ENCODE data around the gene CRAMP1.

DNA sequence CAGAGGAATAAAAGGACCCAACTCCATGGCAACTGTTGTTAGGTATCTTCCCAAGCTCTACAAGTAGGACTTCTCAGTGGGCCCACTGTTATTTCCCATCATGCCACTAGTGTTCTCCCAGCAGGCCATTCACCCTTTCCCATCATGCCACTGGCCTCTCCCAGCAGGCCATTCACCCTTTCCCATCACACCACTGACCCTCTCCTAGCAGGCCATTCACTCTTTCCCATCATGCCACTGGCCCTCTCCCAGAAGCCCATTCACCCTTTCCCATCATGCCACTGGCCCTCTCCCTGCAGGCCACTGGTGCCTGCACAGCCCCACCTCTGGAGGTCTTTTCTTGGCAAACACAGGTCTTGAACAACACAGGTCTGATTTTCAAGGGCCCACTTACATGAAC lies 36.6 kb upstream of the CRAMP1 start:
- no peak for TF ChIP-seq YY1 (IDR thresholded peaks at IDR 0.05; ENCODE audit: low read depth)
- TF ChIP-seq, protein P1, sequence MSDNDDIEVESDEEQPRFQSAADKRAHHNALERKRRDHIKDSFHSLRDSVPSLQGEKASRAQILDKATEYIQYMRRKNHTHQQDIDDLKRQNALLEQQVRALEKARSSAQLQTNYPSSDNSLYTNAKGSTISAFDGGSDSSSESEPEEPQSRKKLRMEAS (IDR thresholded peaks at IDR 0.05; ENCODE audit: low read depth): no peak
- TF ChIP-seq, protein P2, sequence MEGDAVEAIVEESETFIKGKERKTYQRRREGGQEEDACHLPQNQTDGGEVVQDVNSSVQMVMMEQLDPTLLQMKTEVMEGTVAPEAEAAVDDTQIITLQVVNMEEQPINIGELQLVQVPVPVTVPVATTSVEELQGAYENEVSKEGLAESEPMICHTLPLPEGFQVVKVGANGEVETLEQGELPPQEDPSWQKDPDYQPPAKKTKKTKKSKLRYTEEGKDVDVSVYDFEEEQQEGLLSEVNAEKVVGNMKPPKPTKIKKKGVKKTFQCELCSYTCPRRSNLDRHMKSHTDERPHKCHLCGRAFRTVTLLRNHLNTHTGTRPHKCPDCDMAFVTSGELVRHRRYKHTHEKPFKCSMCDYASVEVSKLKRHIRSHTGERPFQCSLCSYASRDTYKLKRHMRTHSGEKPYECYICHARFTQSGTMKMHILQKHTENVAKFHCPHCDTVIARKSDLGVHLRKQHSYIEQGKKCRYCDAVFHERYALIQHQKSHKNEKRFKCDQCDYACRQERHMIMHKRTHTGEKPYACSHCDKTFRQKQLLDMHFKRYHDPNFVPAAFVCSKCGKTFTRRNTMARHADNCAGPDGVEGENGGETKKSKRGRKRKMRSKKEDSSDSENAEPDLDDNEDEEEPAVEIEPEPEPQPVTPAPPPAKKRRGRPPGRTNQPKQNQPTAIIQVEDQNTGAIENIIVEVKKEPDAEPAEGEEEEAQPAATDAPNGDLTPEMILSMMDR (IDR thresholded peaks at IDR 0.05): no peak
- TF ChIP-seq, protein P3, sequence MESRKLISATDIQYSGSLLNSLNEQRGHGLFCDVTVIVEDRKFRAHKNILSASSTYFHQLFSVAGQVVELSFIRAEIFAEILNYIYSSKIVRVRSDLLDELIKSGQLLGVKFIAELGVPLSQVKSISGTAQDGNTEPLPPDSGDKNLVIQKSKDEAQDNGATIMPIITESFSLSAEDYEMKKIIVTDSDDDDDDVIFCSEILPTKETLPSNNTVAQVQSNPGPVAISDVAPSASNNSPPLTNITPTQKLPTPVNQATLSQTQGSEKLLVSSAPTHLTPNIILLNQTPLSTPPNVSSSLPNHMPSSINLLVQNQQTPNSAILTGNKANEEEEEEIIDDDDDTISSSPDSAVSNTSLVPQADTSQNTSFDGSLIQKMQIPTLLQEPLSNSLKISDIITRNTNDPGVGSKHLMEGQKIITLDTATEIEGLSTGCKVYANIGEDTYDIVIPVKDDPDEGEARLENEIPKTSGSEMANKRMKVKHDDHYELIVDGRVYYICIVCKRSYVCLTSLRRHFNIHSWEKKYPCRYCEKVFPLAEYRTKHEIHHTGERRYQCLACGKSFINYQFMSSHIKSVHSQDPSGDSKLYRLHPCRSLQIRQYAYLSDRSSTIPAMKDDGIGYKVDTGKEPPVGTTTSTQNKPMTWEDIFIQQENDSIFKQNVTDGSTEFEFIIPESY (IDR thresholded peaks at IDR 0.05; ENCODE audit: borderline replicate concordance, low read depth): no peak
- no peak for TF ChIP-seq GATA2 (CRISPR knock-in tag; IDR thresholded peaks at IDR 0.05)
- TF ChIP-seq POLR2AphosphoS5 (IDR thresholded peaks at IDR 0.05; ENCODE audit: low read depth, low read length): no peak
- no peak for TF ChIP-seq RAD21 (IDR thresholded peaks at IDR 0.05; ENCODE audit: low read length)

Measured in SK-N-SH (cell line).